Measurements from ENCODE around the gene FRMD4A.
"Not testable (repeated sequence)": the region's sequence is repeated elsewhere in the genome, so short reads cannot be mapped to it uniquely, and the experiment has no call there.

Gene FRMD4A

DNA sequence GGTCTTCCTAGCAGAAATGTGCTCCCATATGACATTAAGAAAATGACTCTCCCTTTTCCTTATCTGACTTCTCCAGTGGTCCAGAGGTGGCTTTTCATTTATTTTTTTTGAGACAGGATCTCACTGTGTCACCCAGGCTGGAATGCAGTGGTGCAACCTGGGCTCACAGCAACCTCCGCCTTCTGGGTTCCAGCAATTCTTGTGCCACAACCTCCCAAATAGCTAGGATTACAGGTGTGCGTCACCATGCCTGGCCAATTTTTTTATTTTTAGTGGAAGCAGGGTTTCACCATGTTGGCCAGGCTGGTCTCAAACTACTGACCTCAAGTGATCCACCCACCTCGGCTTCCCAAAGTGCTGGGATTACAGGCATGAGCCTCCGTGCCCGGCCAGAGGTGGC, 563.6 kb downstream of the FRMD4A start:
- not testable (repeated sequence) for DNase-seq (ENCODE audit: low read depth in 2 of 2, low spot score in 1 of 2)

DNA sequence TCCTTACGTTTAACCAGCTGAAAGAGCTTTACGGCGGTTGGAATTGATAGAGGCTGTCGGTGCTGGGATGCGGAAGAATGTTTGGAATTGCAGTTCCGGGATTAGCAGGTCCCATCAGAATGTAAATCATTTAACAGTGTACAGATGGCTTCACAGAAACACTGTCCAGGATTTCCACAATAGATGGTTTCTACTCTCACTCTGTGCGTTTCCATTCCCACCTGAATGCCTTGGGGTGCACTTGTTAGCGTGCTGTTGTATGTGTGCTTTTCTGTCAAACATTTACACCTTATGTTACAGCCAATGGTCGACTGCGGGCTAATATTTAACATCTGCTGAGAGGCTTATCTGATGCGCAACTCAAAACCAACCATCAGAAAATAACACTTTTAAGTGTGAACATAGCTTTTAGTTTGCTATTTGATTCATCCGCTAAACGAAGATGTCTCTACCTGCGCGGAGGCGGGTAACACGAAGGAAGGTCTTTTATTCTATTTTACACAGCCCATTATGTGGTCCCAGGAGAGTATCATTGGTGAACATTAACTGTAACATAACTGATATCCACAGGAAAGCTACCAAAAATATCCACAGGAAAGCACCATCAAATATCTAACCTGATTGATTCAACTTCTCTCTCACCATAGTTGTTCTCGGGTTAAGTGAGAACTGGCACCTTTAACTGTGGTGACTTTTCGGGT, 564.9 kb downstream of the FRMD4A start:
- no peak for DNase-seq (ENCODE audit: low read depth in 2 of 2, low spot score in 1 of 2)

DNA sequence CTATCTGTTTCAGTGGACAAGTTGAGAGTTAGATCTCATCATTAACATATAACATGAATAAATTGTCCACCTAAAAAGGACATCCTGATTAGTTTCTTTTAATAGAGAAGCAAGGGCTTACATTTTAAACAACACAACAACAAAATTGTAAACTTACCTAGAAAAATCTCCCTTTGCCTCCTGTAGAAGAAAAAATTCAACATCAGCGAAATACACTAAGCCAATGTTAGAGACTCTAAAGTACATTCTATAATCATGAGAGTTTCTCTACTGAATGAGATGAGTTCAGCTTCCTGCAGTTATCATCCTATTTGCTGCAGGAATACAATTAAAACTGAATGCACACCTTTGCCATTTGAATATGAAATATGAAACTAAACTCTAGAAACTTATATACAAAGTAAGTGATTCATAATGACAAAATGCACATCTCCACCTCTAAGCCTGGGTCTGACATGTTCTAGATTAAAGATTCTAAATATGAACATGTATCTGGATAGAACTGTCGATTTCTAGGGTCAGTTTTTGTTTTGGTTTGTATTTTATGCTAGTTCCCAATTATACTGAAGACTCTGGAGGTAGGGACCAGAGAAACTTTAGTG, 569.1 kb downstream of the FRMD4A start:
- no peak for DNase-seq (ENCODE audit: low read depth in 2 of 2, low spot score in 1 of 2)

DNA sequence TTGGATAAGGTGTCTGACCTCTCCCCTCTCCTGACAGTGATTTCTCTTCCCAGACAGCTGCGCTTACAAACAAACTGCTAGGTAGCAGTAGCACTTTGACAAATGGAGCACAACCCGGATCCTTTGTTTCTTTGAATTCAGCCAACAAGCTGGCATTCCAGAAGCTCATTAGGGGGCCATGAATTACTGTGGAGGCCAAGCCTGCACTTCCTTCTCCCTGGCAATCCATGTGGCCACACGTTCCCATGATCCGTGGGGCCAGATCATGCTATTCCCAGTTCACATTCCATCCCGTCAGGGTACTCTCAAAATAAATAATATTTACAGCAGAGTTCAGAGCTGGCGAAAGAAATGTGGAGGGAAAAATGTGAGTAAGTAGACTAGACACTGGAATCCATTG, 571.6 kb downstream of the FRMD4A start:
- no peak for DNase-seq (ENCODE audit: low read depth in 2 of 2, low spot score in 1 of 2)

DNA sequence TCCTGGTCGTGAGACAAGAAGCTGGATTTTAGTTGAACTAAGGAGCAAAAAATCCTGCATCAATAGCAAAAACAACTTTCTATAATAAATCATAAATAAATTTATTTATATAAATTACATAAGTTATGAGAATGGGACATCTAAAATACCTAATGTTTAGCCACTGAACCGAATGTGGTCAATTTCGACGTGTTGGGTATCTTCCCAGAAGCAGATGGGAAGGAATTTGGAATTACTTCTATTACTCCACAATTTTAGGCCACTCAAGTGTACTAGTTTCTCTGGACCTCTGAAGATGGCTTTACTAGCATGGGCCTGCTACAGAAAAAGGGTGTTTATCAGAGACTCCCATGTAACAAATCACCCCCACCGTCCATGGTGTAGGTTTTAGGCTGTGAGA, 572.0 kb downstream of the FRMD4A start:
- no peak for DNase-seq (ENCODE audit: low read depth in 2 of 2, low spot score in 1 of 2)

DNA sequence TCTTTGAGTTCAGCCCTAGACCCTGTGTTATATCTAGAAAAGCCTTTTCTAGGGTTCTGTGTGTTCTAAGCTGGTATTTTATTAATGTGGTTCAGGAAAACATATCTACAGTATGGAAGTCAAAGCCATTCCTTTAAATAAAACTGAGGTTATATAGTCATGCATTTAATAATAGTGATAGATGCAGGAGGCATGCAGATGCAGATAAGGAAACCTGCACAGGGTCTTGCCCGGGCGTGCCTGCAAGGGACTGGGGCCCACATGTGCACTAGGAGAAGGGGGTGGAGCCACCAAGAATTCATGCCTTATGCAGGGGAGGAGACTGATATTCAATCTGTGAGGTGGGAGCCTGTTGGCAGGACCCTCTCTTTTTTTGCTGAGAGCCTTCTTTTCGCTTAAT, 572.4 kb downstream of the FRMD4A start:
- no peak for DNase-seq (ENCODE audit: low read depth in 2 of 2, low spot score in 1 of 2)

DNA sequence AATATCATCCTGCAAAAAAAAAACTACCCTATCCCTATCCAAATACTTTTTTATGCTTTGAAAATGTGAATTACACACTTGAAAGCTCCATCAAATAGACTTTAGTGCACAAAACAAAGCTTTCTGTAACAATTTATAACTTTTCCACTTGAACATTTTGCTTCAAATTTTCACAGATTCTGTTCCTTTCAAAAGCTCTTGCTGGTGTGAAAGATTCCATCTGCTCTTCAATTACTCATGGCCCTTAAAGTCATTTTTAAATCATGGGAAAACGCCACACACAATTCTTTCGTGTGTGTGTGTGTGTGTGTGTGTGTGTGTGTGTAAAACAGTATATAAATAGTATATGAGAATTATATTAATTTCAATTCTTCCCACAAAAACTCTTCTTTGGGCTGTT, 576.4 kb downstream of the FRMD4A start:
- DNase-seq (ENCODE audit: low read depth in 2 of 2, low spot score in 1 of 2), result no peak

DNA sequence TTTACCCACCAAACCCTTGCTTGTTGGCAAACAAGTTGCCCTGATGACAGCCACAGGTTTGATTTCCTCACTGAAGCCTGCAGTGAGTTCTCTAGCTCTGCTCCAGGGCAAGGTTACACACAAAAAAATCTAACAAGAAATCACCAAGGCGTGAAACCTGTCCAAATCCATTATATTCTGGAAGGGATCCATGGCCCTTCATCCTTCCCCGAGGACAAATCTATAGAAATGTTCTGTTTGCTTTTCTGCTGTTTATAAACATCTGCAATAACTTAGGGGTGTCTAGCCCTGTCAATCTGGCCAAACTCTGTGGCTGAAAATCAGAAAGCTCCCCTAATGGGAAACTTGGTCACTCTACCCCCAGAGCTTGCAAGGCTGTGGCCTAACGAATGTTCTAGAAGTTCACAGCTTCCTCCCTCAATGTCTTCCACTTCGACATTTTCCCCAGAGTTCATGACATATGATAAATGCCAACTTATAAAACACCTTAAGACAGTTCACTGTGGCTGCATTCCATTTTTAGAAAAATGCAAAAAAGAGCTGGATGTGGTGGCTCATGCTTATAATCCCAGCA, 579.4 kb downstream of the FRMD4A start:
- DNase-seq (ENCODE audit: low read depth in 2 of 2, low spot score in 1 of 2), result no peak

DNA sequence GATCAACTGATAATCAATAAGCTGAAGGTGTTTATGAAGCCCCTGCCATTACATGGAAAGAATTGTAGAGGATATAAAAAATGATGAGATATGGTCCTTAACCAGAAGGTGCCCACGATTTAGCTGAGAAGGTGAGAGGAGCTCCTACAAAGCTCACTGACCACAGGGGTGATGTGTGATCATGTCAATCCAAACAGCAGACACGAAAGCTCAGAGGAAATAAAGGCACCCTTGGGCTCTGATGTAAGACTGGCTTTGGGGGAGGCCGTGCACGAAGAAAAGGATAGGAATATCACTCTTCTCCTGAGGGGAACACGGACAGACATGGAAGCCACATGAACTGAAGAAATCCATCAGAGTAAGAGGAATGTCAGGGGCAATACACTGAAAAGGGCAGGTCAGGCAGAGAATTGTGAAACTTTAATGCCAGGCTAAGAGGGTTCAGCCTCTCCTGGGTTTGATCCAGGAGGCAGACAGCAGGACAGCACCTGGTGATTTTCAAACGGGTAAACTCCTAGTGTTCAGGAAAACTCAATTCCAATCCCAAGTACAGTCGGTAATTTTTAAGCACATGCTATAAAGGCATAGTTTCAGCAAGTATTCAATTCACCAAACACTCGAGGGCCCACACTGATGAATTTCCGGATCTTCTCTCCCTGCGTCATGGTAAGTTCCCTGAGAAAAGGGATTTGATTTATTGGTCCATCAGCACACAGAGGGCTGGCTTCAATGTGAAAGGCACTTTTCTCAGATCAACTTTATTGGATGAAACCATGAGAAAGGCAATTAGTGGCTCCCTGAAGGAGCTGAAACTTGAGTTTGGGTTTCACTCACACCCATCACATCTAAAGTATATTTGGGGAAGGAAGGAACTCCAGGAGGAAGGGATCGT, 580.2 kb downstream of the FRMD4A start:
- DNase-seq (ENCODE audit: low read depth in 2 of 2, low spot score in 1 of 2), result no peak

DNA sequence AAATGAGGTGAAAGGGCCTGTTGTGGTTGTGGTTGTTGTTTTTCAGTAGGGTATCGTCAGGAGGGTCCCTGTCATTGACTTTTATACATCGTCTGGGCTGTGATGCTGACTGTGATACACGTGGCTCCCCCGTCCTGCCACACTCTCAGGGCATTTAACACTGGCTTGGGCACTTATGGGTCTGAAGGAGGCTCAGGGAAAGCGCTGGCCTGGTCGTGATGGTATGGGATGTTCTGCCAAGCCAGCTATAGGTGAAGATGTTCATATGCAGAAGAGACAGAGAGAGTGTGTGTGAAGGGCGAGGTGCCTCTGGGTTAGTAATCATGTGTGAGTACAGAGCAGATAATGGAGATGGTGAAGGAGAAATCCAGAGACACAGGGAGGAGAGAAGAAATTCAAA, 585.5 kb downstream of the FRMD4A start:
- DNase-seq (ENCODE audit: low read depth in 2 of 2, low spot score in 1 of 2), result no peak

DNA sequence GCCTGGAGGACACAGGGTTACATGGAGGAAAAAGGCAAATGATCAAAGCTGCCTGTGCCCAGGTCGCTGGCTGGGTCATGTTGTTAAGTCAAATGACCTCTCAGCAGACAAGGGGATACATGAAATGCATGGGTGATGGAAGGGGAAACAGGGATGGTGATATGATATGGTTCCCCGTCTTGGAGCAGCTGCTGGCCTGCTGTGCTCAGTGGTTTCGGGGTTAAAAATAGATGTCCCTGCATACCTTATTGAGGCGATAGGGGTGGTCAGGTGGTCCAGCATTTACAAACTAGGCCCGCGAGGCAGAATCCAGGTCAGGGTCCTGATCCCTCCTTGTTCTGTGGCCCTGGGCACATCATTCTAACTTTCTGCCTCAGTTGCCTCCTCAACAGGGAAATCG, 586.8 kb downstream of the FRMD4A start:
- no peak for DNase-seq (ENCODE audit: low read depth in 2 of 2, low spot score in 1 of 2)

DNA sequence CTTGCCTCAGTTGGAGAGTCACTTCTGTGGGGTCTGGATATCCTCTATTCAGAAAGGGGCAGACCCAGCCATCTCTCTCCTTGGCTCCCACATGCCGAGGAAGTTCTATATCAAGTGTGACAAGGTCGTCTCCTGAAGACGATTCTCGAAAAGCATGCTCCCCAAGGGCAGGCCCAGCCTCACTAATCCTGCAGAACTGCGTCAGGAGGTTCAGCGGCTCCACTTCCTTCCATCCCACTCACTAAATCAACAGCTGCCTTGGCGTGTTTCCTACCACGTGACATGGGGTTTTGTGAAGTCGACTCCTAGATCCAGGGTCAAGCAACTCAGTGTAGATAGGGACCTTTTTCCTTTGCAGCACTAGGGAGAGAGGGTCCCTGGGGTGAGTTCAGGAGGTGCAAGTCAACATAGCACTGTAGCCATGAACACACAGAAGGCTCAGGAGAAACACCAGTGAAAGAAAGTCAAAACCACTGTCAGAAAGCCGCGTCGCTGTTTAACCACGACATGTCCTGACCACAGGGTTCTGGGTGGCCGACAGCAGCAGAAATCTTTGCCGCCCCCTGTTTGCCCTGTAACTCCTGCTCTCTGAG, 587.5 kb downstream of the FRMD4A start:
- DNase-seq (ENCODE audit: low read depth in 2 of 2, low spot score in 1 of 2), result no peak

DNA sequence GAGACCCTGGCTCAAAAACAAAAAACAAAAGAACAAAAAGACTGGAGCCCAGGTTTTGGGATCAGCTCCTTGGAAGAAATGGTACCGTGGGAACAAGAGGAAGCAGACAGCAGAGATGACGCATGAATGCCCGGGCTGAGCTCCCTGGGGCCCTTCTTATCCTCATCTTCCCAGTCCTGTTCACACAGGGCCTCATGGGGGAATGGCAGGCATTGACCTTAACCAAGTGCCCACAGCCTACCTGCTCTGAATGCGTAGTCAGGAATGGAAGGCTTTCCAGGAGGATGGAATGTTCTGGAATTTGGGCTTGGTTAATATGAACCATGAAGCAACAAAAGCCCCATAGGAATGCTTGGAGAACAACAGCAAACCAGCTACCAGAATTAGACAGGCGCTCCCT, 589.3 kb downstream of the FRMD4A start:
- DNase-seq (ENCODE audit: low read depth in 2 of 2, low spot score in 1 of 2), result no peak

DNA sequence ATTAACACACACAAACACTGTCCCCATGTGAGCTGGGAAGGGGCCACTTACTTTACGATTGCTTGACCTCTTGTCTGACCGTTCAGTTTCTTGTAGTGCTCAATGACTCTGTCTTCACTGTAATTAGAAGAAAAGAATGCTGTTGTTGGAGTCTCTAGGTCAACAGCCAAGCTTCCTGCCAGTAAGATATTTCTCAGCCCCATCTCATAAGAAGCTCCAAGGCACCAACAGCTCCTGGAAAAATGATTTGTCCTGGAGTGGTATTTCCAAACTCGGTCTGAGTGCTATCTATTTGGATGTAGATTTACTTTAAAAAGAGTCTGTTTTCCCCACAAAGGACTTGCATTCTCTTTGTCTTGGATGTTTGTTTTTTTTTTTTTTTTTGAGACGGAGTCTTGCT, 590.3 kb downstream of the FRMD4A start:
- no peak for DNase-seq (ENCODE audit: low read depth in 2 of 2, low spot score in 1 of 2)

DNA sequence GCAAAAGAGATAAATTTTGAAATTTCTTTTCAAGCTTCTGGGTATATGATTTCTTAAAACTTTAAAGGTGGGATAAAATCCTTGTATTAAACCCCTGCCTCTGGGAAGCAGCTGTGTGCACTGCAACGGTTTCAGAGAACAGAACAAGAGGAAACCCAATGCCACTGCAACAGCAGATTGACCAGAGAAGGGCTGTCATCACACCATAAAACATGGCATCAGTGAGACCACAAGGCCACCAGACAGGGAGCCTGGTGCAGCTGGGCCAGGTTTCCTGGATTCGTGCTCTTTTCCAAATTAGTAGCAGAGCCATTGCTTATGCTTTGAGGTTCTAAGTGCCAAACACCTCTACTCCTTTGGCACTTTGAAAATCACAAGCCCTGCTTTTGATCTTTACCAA, 591.5 kb downstream of the FRMD4A start:
- no peak for DNase-seq (ENCODE audit: low read depth in 2 of 2, low spot score in 1 of 2)

DNA sequence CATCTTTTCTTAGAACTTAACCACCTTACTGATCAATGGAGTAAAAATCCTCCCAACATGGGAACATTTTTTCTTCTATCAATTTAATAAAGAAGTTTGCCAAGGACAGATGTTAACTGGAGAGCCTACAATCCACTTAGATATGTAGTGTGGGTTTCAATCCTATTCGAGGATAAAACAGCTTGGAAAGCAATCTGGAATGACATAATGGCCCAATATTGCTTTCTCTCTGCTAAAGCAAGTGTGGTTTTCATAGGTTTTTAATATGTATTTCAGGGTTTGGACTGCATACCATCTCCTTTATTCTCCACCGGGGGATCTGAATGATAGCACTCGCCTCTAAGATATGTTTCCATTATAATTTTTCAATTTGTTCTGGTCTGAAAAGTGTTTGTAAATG, 594.2 kb downstream of the FRMD4A start:
- no peak for DNase-seq (ENCODE audit: low read depth in 2 of 2, low spot score in 1 of 2)

DNA sequence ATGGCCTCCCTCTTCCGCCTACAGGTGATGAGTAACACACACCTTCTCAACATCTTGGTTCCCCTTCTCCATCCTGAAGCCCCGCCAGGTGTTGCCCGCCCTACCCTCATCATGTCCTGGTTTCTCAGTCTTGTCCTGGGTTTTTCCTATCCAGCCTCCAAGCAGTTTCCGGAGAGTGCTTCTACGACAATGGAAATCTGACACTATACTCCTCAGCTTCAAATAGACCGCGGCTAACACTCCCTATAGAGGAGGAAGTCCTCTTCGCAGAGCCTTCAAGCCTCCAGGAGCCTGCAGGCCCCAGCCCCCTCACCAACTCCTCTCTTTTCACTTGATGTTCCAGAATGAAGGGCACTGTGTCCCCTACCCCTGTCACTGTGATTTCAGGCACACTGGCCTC, 596.6 kb downstream of the FRMD4A start:
- no peak for DNase-seq (ENCODE audit: low read depth in 2 of 2, low spot score in 1 of 2)

DNA sequence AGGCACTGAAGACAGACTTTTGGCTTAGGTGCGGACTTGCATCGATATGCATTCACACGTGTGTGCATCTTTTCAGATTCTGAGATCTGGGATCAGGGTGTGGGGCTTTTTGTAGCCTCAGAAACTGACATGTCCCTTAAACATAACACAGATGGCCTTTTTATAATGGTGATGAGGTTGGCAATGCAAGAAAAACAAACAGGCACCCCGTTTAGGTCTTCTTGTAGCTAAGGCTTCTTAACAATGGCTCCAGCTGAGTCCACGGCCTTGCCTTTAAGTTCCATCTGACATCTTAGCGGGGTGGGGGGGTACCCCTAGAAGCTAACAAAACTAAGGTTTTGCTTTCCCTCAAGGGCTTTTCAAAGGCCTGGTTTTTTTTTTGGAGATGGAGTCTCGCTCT, 597.7 kb downstream of the FRMD4A start:
- DNase-seq (ENCODE audit: low read depth in 2 of 2, low spot score in 1 of 2), result no peak

DNA sequence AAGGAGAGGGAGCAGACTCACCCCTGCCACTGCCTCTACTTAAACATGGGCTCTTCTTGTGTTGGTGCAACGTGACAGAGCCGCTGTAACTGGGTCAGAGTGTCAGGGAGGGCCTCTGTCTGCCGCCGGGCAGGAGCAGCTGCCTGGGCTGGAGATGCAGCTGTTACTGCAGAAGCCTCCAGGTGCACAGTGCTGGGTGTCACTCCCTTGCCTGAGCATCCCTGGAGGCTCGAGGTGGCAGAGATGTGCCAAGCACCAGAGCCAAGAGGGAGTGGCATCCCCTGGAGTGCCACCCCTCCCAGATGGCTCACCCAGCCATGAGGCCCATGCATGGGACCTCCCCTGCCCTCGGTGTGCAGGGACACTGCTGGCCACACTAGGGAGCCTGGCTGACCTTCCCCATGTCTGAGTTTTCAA, 598.3 kb downstream of the FRMD4A start:
- no peak for DNase-seq (ENCODE audit: low read depth in 2 of 2, low spot score in 1 of 2)

DNA sequence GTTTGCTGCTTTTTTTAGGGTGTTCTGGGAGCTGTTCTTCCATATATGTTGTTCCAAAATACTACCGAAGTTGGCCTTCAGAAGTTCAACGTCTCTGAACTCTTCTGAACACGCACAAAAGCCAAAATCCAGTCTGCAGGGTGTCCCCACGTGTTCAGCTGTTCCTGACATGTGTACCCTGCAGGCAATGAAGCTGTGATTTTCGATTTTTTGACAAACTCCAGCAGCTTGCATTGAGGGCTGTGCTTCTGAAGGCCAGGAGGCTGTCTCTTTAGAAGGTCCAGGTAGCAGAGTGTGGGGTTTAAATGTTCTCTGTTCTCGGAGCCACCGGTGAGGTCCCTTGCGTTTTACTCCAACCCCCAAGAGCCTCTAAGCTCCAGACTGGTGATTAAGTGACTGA, 598.9 kb downstream of the FRMD4A start:
- DNase-seq (ENCODE audit: low read depth in 2 of 2, low spot score in 1 of 2), result no peak

DNA sequence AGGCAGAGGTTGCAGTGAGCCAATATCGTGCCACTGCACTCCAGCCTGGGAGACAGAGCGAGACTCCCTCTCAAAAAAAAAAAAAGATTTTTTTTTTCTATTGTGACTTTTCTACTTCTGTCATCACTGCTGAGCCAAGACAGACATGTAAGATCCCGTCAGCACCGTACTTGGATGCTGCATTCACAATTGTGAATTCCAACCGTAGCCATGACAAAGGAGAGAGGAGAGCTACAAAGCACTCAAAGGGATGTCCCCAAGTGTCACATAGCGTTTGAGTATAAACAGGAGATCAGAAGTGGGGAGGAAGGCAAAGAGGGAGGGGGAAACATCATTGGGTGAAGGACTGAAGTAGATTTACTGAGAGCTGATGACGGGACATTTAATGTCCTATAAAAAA, 599.8 kb downstream of the FRMD4A start:
- no peak for DNase-seq (ENCODE audit: low read depth in 2 of 2, low spot score in 1 of 2)

DNA sequence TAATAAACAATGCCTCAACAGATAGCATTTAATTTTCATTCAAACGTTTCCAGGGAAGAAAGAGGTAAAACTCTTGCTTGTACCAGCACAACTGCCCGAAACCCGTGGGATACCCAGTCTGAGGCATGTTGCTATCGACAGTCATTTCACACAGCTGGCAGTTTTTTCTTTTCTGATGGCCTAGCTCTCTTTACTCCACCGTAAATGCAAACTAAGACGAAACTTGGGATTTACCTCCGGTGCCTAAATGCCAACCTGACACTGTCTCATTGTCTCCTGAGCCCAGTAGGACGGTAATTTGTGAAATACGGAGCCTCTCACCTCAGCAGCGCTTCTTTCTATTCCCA, 600.4 kb downstream of the FRMD4A start:
- no peak for DNase-seq (ENCODE audit: low read depth in 2 of 2, low spot score in 1 of 2)
